Gastroesophageal sphincter (tissue), 4 donors: ENCODE measurements around the gene DUSP9. TPM values are rescaled to one million over a fixed set of nuclear protein-coding genes. Genes with fewer than 3 reads are reported as not detected.

ENCODE experiments used
- ATAC-seq: fragments of 150-250 bp; one replicate; pipeline ENCODE4 v1.9.1; 2016; ENCODE audit warnings: mild to moderate bottlenecking, moderate library complexity
- H3K27ac ChIP-seq, 4 donors: fragments of 200-600 bp; sonication (generic) in 3 of 4; 1 replicate in 3 of 4; 2 replicates in 1 of 4; pipeline ENCODE4 v1.5.1; 2016 to 2019
- H3K27me3 ChIP-seq: fragments of 200-600 bp; sonication (generic); one replicate; pipeline ENCODE4 v1.5.1; 2019
- H3K36me3 ChIP-seq, 2 donors: fragments of 200-600 bp; sonication (generic); one replicate each; pipeline ENCODE4 v1.5.1; 2019; ENCODE audit warnings: control low read depth in 1 of 2
- H3K4me1 ChIP-seq, 3 donors: fragments of 200-600 bp; sonication (generic); 1 replicate in 2 of 3; 2 replicates in 1 of 3; pipeline ENCODE4 v1.5.1; 2016 to 2019; ENCODE audit warnings: control low read depth in 2 of 3
- H3K4me3 ChIP-seq, 2 donors: fragments of 200-600 bp; sonication (generic); one replicate each; pipeline ENCODE4 v1.5.1; 2019; ENCODE audit warnings: mild to moderate bottlenecking in 1 of 2, moderate library complexity in 1 of 2
- H3K9me3 ChIP-seq, 3 donors: fragments of 200-600 bp; sonication (generic); one replicate each; pipeline ENCODE4 v1.5.1; 2017 to 2019; ENCODE audit warnings: control low read depth in 2 of 3
- EP300 ChIP-seq: sonication (generic); formaldehyde crosslinking; IDR thresholded peaks from one replicate; pipeline ENCODE4 v1.6.1; 2017; ENCODE audit warnings: antibody characterized with exemption, mild to moderate bottlenecking
- POLR2A ChIP-seq, 2 donors: fragments of 450-650 bp; IDR thresholded peaks; one replicate each; pipeline ENCODE4 v1.6.1; 2017; ENCODE audit warnings: antibody characterized with exemption in 2 of 2, mild to moderate bottlenecking in 2 of 2, moderate library complexity in 1 of 2
- POLR2AphosphoS5 ChIP-seq: sonication (generic); formaldehyde crosslinking; IDR thresholded peaks from one replicate; pipeline ENCODE4 v1.6.1; 2017; ENCODE audit warnings: antibody characterized with exemption
- WGBS, 2 donors: methylation state at CpG; one replicate each; pipeline ENCODE4 v1.1.5; 2018; ENCODE audit warnings: low coverage in 1 of 2; 5-methylcytosine and 5-hydroxymethylcytosine counted together
- total RNA-seq, 4 donors: library from RNA; depleted of rRNA; stranded (reverse); fragments of >200 nt; gene quantifications; one replicate each; pipeline ENCODE4 v1.1.0, GENCODE V29; 2016
- TF ChIP-seq, protein P1 (sequence below), 4 experiments: fragments of 200-600 bp in 2 of 4; fragments of 450-650 bp in 2 of 4; sonication (generic) in 1 of 4; IDR thresholded peaks; one replicate each; pipeline ENCODE4 v1.5.1; 2017 to 2019; ENCODE audit warnings: antibody characterized with exemption in 4 of 4, mild to moderate bottlenecking in 2 of 4, moderate library complexity in 2 of 4

The DUSP9 gene
- total RNA-seq, 4 donors from 2014 or later = not detected

DNA sequence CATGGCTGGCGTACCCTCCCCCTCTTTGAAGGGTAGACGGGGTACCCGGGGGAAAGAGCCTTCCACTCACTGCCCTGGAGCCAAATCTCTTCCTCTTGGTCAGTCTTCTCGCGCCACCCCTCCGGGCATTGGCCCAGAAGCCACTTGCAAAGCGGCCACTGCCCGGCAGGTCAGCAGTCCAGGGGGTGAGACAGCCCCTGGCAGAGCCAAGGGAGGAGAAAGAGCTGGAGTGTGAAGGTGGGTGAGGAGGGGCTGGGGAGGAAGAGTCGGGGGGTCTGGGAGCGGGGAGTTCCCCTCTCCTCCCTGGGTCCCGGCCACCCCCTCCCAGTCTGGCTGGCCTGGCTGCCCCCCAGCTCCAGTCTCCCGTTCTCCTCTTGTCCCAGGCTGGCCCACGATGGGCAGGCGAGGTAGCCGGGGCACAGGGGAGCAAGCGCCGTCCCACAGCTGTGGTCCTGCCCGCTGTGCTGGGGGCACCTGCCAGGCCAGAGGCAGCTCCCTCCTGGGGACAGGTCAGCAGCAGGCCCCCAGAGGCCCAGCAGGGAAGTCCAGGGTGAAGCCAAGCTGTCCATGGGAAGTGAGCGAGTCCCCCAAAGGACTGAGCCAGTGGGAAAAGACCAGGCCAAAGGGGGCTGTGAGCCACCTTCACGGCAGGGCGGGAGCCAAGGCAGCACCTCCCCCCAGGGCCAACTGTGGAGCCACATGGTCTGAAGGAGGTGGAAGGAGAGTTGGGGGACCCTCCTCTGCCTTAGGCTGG, 21.6 kb upstream of the DUSP9 start:
- H3K36me3 ChIP-seq = no peaks in the 10 kb centered on the region
- H3K9me3 ChIP-seq = no peaks in the 10 kb centered on the region
- WGBS, 2 donors = 90% methylated on average over 2 of the region's 21 CpGs; no CpG with 5 or more reads in 1 of the 2 donors
- H3K27me3 ChIP-seq = no peaks in the 10 kb centered on the region
- no peak for TF ChIP-seq POLR2A (IDR thresholded peaks at IDR 0.05)
- TF ChIP-seq POLR2AphosphoS5 = no peak
- no peak overlapping the region for H3K4me3 ChIP-seq
- ATAC-seq = no peak
- no peak overlapping the region for H3K27ac ChIP-seq
- no peaks in the 10 kb centered on the region for H3K4me1 ChIP-seq

DNA sequence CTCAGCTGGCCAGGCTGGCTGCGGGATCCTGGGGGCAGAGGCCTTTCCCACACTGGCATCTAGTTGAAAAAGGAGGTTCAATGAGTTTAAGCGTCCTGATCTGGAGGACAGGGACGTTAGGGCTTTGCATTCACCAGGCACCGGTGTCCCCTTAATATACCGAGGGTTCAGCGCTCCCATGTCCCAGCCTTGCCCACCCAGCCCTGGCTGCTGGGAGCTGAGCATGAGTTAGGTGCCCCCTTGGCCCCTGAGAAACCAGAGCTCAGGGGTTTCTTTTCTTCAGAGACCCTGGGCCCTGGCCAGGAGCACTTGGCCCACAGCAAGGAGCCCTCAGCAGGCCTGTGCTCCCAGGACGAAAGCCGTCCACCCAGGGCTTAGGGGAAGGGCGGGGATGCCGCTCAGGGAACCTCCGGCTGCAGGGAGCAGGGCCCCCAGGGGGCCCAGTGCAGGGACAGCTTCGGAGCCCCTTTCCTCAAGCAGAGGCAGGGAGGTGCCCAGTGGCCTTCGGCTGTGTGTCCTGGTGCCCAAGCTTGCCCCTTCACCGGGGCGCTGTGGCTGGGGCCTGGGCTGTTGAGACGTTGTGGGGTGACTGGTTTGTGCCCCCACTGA, 20.9 kb upstream of the DUSP9 start:
- no peaks in the 10 kb centered on the region for H3K36me3 ChIP-seq
- H3K27me3 ChIP-seq = no peaks in the 10 kb centered on the region
- WGBS, 2 donors = 100% methylated on average over 1 of the region's 16 CpGs; no CpG with 5 or more reads in 1 of the 2 donors
- H3K4me3 ChIP-seq = no peak overlapping the region
- H3K4me1 ChIP-seq = no peaks in the 10 kb centered on the region
- TF ChIP-seq POLR2AphosphoS5 (no peak), EP300 (no peak), POLR2A (IDR thresholded peaks at IDR 0.05) (no peak)
- TF ChIP-seq, protein P1, sequence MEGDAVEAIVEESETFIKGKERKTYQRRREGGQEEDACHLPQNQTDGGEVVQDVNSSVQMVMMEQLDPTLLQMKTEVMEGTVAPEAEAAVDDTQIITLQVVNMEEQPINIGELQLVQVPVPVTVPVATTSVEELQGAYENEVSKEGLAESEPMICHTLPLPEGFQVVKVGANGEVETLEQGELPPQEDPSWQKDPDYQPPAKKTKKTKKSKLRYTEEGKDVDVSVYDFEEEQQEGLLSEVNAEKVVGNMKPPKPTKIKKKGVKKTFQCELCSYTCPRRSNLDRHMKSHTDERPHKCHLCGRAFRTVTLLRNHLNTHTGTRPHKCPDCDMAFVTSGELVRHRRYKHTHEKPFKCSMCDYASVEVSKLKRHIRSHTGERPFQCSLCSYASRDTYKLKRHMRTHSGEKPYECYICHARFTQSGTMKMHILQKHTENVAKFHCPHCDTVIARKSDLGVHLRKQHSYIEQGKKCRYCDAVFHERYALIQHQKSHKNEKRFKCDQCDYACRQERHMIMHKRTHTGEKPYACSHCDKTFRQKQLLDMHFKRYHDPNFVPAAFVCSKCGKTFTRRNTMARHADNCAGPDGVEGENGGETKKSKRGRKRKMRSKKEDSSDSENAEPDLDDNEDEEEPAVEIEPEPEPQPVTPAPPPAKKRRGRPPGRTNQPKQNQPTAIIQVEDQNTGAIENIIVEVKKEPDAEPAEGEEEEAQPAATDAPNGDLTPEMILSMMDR (IDR thresholded peaks at IDR 0.05) = no peak
- no peak overlapping the region for H3K27ac ChIP-seq
- H3K9me3 ChIP-seq = no peaks in the 10 kb centered on the region
- ATAC-seq = no peak

DNA sequence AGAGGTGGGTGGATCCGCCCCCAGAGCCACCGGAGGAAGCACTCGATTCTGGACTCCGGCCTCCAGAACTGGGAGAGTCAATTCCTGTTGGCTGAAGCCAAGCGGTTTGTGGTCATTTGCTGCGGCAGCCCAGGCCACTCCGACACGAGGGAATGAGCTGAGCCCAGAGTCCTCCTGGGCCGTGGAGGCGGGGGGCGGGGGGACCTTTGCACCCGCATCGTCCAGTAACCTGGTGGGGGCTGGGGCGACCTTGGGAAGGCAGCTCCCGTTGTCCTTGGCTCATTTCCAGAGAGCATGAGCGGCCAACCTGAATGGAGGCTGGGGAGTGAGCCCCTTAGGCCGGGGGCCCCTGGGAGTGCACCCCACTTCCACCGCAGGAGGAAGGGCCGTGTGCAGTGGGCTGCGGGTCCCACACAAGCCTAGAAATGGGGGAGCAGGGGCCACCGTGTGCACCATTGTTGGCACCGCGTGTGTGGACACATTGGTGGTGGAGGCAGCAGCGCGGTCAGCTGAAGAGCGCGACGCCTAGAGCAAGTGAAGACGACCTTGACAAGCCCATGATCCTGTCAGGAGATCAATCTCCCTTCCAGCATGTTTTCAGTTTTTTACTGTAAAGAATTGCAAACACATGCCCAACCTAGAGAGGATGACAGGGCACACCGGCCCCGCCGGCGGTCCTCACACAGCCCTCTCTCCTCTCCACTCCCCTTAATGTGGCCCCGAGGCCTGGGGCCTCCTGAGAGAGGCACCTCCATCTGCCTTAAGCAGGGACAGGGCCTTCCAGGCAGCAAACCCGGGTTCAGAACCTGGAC, 19.9 kb upstream of the DUSP9 start:
- no peak for ATAC-seq
- H3K9me3 ChIP-seq = no peaks in the 10 kb centered on the region
- WGBS, 2 donors = 64% methylated on average over 7 of the region's 35 CpGs; no CpG with 5 or more reads in 1 of the 2 donors

DNA sequence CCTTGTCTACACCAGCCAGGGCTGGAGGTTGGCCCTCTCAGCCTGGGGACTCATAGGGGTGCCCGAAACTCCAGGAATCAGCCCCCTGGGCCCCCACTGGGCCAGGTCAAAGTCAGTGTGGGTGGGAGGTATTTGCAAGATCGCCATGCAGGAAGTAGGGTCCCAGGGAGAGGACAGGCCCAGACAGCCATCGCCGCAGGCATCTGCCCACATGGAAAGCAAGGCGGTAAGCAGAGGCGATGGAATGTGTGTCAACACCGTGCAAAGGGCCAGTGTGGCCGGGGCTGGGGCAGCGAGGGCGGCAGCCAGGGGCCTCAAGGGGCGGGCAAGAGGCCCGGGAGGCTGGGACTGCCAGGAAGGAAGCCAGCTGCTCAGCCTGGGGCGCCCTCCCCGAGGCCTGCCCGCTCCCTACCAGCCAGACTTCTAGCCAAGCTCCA, 19.3 kb upstream of the DUSP9 start:
- Histone ChIP-seq H3K27ac (no peak overlapping the region), H3K4me3 (no peak overlapping the region), H3K9me3 (no peaks in the 10 kb centered on the region), H3K36me3 (no peaks in the 10 kb centered on the region), H3K4me1 (no peaks in the 10 kb centered on the region), H3K27me3 (no peaks in the 10 kb centered on the region)
- WGBS, 2 donors = no CpG with 5 or more reads among the region's 15 CpGs
- TF ChIP-seq, protein P1 (IDR thresholded peaks at IDR 0.05) = no peak
- no peak for TF ChIP-seq POLR2A (IDR thresholded peaks at IDR 0.05)
- TF ChIP-seq POLR2AphosphoS5 = no peak
- TF ChIP-seq EP300 = no peak
- ATAC-seq = no peak

More for the DNA sequence above, 19.9 kb upstream of the DUSP9 start:
- H3K27me3 ChIP-seq = no peaks in the 10 kb centered on the region
- no peaks in the 10 kb centered on the region for H3K4me1 ChIP-seq
- H3K4me3 ChIP-seq = no peak overlapping the region
- H3K27ac ChIP-seq = no peak overlapping the region
- no peaks in the 10 kb centered on the region for H3K36me3 ChIP-seq
- TF ChIP-seq, protein P1 (IDR thresholded peaks at IDR 0.05) = no peak

DNA sequence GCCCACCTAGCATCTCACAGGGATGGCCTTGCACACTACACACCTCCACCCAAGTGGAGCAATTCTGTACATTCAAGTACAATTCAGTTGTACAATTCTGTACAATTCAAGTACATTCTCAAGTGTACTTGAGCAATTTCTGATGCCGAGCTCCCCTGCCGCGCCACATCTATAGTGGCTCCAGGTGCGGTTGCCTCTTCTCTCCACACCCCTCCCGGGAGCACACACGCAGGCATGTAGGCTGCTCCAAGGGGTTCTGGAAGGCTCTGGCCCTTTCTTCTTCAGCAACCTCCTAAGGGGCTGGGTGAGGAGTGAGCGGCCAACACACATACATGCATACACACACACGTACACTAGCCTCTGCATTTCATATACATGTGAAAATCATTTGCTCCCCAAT, 18.9 kb upstream of the DUSP9 start:
- Histone ChIP-seq H3K36me3 (no peaks in the 10 kb centered on the region), H3K9me3 (no peaks in the 10 kb centered on the region), H3K27ac (no peak overlapping the region), H3K4me3 (no peak overlapping the region), H3K27me3 (no peaks in the 10 kb centered on the region), H3K4me1 (no peaks in the 10 kb centered on the region)
- TF ChIP-seq EP300 (no peak), POLR2AphosphoS5 (no peak), POLR2A (IDR thresholded peaks at IDR 0.05) (no peak)
- TF ChIP-seq, protein P1 (IDR thresholded peaks at IDR 0.05) = no peak
- no CpG with 5 or more reads among the region's 8 CpGs for WGBS, 2 donors
- no peak for ATAC-seq
